ENCODE results near the gene CAMK4.
"Not testable (repeated sequence)": the region's sequence is repeated elsewhere in the genome, so short reads cannot be mapped to it uniquely, and the experiment has no call there.

CAMK4 gene

DNA sequence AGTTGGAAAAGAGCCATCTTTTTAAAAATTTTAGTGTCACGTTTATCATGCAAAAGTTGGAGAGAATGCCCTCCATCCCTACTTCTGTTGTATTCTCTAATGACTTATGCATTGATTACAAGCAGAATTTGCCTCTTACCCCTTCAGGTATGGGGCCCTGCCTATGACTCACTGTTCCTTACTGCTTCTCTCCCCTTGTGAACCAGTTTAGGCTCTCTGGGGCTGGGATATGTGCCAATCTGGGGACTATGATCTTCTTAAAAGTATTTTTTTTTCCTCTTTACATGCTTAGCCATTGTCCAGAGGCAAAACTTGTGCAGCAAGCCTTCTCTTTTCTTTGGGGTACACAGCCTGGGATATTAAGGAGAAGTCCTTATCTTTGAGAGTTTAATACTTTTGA is 37.4 kb downstream of the CAMK4 start:
- no peak for DNase-seq

DNA sequence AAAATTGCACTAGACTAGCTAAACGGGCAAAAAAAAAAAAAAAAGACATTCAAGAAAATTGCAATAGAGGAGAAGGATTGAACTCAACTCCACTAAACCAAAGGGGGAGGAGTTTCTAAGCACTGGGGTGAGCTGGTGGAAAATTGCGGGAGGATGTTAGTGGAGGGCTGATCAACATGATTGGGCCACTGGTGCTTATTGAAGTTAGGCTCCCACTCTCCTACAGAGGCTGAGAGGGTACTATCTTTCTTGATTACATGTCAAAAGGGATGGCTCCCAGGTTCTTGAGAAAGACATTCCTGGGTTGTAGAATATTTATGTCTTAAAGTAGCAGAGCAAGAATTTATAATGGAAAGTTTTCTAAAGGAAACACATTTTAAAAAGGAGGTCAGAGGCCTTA is 38.0 kb downstream of the CAMK4 start:
- DNase-seq = no peak

DNA sequence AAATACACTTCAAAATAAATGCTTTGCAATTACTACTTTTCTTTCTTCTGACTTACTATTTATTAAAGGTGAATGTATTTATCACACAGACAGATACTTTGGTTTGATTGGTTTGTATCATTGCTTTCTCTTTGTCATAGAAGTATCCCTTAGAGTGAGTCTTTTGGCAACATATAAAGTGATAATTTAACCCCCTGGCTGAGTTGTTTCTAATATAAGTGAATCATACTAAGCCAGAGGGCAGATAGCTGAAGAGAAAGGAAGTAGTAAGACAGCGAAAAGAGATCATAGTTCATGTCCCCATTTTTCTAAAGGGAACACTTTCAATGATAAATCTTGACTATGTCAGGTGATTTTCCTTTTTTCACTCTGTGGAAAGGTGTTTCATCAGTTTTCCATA is 38.6 kb downstream of the CAMK4 start:
- DNase-seq = no peak

DNA sequence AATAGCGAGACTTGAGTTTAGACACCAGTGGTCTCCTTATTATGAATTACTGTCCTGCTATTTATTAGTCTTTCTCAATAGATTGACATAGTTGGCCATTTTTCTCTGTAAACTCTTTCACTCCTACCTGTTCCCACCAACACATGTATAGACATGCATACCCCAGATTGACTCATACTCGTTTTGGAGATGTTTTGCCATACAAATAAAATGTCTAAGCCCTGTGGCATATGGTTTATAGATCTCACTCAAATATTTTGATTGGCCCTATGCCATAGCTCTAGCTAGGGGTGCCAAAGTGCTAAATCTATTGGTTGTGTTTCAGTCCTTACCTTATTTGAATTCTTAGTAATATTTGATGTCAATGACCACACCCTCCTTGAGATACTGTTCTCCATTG is 42.3 kb downstream of the CAMK4 start:
- DNase-seq = no peak

DNA sequence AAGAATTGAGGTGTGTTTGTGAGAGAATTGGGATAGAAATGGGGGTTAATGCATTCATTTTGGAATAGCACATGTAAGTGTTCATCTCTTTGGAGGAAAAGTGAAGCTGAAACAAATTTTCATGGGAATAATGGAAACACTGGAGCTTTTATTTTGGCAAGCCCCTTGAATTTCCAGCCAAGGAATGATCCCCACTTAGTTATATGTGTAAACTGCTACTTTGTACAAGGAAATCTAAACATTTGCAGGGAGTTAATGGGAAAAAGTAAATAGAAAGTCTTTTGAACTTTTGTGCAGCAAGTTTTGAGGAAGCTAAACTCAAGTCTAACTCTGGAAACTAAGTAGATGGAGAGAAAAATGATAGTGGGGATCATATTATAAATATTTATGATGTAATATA is 44.1 kb downstream of the CAMK4 start:
- DNase-seq = no peak

DNA sequence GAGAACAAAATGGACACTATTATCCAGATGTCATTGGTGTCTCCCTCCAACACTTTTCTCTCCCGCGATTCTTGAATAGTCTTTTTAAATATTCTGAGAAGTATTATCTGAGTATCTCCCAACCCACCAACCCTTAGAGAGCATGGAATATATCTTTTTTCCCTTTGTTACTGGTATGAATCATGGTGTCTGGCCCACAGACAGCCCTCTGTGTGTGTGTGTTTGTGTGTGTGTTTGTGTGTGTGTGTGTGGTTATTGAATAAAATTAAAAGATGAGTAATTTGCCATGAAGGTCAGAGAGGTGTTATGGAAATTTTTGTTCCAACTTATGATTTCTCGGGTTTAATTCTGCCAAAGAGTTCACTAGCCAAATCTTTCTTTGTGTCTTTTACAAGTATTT is 47.7 kb downstream of the CAMK4 start:
- no peak for DNase-seq

DNA sequence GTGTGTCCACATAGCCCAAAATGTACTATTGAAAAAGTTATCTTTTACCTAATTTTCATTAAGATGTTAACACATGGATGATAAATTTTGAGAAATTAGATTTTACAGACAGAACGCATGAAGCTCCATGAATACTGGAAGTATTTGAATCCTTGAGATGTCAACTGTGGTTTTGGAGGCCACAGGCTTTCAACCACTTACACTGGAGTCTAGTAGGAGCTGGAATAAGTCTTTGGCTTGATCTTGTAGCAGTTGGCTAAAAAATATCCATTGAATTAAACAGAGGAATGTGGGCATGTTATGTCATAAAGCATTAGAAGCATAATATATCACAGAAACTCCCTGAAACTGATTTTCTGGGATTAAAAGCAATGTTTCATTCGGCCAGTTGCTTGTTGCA is 52.9 kb downstream of the CAMK4 start:
- DNase-seq = no peak

DNA sequence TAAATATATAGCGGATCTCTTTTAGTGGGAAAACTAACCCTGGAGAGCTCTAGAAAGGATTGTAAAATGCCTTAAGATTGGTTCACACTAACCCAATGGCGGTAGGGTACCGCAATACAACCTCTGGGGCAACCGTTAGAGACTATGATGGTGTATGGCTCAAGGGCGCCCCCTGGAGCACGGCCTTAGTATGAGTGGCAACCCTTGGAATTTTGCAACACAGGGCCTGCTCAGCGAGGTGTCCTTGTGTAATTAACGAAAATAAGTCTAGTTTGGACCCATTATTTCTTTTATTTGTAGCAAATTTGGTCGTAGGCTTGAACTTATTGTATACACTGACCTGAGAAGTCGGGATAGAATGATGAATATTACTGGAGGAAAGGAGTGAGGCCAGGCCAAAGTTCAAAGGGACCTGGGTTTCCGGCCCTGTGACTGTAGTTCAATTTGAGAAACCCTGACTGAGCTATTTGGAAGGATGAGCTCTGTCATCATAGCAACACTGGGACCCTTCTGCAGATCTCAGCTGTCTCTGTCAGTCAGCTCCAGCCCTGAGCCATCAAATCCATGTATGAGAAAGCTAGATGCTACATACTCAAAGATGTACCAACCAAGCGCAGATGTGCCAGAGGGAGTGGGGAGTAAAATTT is 54.8 kb downstream of the CAMK4 start:
- peak; percentile 51 for DNase-seq

DNA sequence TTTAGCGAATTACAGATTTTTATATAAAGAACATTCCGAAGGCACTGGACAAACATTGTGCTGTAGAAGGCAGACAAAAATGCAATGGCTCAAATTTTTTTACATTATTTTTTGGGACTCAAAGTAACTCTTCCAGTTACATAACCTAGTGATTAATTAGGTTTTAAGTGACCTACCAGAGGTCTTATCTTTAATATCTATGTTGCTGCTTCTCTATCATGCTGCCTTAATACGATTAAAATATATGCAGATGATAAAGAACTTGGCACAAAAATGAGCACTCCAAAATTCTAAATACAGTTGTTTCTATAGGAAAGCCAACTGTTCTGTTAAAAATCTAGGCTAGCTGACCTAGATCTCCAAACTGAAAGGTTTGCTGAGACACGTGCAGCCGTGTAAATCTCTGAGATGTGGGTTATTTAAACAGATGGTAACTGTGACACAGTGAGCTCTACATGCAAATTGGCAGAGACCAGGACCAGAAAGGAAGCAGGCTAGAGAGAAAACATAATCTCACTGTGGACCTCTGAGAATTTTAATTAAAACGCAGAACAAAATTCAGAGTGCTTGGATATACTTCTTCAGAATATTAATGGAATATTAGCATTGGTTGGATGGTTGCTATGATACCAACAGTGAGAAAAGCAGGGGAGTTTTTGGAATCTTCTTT is 56.2 kb downstream of the CAMK4 start:
- no peak for DNase-seq

DNA sequence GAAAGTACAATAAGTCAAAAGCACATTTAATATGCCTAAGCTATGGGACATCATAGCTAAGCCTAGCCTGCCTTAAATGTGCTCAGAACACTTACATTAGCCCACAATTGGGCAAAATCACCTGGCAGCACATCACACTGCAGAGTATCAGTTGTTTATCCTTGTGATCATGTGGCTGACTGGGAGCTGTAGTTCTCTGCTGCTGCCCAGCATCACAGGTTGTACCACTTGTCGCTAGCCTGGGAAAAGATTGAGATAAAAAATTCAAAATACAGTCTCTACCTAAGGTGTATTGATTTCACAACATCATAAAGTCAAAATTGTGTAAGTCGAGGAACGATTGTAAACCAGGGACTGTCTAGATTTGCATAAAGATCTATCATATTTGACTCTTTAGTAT is 58.6 kb downstream of the CAMK4 start:
- no peak for DNase-seq

DNA sequence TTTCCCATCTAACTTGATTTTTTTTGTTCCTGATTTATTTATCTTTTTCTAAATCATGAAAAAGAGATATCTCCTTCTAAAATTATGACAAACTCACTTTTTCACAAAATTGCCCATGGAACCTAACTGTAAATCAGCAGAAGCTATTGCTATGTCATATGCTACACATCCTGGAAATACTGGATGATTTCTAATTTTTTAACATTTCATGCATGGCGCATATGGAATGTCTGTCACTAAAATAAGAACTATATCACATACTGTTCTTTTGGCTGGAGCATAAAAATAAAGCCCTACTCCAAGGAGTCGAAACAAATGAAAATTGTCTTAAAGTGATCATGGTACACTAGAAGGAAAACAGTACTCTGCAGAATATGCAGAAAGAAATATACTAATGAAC is 60.6 kb downstream of the CAMK4 start:
- DNase-seq = no peak

DNA sequence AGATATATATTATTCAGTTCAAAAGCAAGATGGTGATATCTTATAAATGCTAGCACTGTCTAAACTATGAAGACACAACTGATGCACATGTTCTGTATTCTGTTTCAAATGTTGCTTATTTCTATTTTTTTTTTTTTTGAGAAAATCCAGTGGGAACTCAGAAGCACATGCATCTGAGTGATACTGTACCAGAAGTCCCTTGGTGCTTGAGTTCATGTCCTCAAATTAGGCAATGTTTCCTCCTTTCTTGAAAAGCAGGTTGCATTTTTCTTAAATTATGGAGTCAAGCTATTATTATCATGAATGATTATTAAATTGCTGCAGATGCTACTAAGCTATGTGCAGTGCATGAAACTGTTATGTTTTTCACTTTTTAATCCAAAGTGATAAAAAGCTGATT is 70.4 kb downstream of the CAMK4 start:
- DNase-seq = no peak

DNA sequence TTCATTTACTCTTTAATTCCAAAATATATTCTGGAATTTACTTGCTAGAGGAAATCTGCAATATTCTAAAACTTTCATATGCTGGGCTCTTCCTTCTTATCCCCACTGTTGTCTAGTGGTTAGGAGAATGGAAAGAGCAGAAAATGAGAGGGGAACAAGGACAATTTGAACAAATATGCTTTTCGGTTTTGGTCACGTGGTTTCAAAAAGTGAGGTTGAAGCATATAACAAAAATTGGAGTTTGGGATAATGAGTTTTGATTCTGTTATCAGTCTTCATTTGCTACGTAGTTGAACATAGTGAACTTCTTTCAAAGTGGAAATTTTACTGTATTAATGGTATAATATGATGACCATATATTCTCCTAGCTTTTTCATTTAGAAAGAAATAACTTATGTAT is 71.5 kb downstream of the CAMK4 start:
- no peak for DNase-seq

DNA sequence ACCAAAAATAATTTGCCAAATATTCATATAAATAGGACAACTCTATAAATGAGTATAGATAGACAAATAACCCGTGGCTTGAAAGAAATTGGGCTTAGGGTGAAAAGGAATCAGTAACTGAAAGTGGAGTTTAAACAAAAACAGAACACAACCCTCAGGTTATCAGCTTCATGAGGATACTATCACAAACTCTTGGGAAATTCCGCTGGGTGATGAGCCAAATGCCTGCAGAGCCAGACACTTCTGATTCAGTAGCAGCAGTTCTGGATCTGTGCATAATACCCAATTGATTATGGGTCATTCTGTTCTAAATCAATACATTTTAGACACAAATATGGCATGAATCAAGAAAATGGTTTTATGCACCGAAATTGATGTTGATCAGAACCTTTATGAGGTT is 72.4 kb downstream of the CAMK4 start:
- DNase-seq = no peak

DNA sequence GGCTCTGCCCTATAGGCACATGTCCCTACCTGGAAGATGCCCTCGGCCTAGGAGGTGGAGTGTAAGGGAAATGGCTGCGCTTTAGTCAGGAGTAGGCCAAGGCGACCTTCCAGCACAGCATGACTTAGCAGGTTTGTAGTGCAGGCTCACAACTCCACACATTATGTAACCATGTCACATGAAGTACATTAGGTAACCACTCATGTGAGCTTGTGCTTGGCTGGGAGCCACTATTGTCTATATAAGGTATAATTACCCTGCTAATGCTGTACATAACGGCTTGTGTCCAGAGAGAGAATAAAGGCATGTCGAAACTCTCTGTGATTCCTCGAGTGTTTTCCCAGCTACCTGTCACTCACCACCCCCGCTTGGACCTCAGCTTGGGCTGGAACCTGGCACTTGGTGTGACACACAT is 74.9 kb downstream of the CAMK4 start:
- DNase-seq = no peak

DNA sequence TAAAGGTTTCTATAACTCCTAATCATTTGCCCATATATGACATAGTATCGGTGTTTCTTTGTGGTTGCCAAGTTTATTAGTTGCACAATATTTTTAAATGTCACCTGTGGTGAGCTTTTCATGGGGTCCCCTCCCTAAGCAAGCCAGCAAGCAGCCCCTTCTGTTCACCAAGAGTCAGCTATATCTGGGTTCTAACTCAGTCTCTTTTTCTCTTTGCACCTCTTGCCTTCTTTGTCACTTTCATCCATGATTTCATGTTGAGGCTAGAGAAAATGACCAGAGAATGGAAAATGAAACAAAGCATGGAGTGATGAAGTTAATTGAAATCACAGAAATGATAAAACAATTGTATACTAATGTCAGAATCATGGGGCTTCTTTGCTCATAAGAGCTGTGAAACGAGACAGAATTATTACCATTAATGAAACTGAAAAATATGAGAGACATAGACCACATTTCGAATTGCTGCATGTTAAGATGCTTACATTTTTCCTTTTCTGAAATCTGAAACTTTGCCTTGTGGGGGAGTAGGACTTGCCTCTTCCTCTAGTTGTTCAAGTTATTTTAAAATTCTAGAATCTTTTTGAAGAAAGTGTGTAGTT is 75.7 kb downstream of the CAMK4 start:
- no peak for DNase-seq

DNA sequence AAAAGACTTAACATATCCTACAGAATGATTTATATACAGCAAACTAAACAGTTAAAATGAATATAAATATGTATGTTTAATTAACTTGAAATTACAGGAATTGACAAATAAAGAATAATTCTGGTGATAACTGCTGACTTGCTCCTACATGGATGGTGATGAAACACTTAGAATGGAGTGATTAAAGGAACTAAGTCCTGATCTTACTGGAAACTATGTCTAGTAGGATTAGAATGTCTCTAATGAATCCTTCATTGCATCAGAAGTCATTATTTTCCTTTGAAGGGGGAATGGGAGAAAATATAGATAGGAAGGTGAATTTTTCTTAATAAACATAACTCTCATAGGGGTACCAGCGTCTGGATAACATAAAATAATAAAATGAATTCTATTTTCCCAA is 77.1 kb downstream of the CAMK4 start:
- DNase-seq = no peak

DNA sequence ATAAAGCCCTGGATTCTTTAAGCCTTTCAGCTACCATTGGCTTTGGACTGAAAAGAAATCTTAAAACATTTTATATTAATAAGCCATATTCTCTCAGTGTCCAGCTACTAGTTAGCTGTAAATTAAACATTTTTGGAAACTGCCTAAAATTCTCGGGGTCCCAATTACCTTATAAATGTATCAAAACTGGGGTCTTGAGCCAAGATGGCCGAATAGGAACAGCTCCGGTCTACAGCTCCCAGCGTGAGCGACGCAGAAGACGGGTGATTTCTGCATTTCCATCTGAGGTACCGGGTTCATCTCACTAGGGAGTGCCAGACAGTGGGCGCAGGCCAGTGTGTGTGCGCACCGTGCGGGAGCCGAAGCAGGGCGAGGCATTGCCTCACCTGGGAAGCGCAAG is 77.9 kb downstream of the CAMK4 start:
- not testable (repeated sequence) for DNase-seq

DNA sequence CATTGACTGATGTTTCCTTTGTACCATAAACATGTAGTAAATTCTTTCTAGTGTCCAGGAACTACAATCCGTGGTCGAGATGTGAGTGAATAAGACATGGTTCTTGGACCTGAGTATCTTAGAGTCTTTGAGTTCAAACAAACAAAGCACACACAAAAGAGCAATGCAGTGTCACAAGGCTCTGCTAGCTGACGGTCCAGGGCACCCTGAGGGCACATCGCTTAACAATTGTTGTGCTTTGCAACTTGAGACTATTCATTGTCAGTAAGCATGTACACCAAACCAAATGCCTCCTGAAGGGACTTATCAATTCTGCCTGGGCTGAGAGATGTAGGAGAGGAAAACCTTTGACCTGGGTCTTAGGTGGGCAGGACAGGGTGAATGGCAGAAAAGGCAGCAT is 84.8 kb downstream of the CAMK4 start:
- no peak for DNase-seq

DNA sequence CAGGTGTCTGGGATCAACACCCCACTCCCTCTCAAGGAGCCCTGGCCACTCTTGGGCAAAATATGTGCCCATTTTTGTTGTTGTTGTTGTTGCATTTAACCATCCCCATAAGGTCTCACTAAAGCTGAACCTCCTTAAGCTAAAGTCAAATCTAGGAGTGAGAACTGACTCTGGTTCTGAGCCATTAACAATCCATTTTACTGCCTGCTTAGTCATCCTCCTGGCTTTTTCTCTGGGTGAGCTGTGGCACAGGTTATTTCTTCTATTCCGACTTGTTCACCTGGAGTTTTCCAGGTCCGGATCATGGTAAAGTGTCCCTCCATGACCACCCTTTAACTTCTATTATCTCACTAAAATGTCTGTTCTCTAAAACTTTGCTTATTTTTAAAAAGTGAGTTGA is 85.2 kb downstream of the CAMK4 start:
- DNase-seq = no peak

DNA sequence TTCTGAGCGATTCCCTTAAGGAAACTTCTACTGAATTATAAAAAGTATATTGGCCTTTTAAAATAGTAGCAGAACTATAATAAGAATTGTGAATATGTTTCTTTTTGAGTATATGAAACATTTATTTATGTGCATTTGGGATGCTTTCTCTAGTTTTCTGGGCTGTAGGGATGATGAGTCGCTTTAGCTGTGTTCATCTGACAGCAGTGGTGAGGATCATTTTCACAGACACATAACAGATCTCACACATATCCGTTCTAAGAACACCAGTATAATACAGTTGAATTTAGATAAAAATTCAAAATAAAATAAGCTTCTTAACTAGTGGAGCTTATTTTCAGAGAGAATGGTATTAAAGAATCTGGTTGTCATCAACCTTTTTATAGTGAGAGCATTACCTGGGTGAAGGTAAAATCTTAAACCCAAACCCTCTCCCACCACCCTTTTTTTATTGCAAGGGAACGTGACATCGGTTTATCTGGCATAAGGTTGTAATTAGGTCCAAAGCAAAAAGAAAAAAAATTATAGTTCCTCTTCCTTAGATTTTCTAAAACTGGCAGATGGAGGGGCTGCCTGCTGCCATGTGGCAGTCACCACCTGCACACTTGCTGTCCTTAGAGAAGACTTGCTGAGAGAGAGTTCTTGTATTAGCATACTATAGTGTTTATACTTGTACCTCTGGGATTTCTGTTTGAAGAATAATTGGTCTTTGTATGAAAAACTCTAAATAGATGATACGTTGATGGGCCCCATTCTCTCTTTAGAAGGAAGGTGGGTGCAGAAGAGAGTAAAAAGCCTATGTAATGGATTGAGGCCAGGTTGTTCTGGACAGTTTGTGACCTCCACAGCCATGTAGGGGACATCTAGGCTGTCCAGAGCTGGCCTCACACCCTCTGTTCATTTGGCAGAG is 86.8 kb downstream of the CAMK4 start:
- no peak for DNase-seq

DNA sequence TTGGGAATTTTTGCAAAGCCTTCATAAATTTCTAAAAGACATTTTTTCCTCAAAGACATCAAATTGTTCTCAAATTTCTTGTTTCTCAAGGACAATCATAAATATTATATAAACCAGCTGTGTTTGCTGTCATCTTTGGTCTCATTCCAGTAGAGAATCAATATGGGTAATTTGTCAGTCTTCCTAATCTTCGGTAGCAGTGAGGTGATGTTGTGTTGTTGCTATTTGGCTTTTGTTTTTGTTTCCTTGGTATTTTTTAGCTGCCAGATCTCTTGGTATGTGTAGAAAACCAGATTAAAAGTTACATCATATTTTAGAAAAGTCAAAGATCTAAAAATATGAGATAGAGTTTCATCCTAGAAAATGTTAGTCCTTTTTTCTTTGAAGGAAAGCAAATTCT is 87.5 kb downstream of the CAMK4 start:
- DNase-seq = no peak

DNA sequence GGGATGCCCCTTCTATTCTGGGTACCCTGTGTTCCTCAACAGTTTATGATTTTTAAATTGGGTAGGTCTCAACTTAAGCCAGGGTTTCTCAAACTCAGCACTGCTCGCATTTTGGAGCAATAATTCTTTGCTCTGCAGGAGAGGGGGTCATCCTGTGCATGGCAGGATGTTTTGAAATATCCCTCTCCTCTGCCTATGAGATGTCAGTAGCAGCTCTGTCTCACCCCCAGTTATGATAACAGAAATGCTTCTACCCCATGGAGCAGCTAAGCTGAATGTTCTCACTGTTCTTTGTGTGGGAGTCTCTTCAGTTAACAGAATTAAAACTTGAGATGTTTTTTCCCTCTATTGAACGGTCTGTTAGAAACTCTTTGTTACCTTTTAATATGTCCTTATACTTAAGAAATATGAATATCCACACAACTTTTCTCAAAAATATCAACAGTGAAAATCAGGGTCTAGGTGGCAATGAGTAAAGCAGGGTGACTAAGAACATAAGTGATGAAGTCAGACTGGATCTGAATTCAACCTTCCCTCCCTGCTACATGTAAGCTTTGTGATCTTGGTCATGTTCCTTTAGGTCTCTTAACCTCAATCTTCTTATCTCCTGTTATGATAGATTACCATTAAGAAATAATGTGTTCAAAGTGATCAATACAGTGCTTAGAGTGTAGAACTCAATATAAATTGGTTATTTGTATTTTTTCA is 89.0 kb downstream of the CAMK4 start:
- no peak for DNase-seq

Data from kidney glomerular epithelial cell (primary cell).